Left renal cortex interstitium (tissue), 4 donors: ENCODE measurements around the gene AQP2. TPM values are rescaled to one million over a fixed set of nuclear protein-coding genes. Genes with fewer than 3 reads are reported as not detected.

Source experiments
- DNase-seq, 4 donors: peaks; one replicate each; pipeline ENCODE4 v3.0.0-alpha.2; 2013; ENCODE audit warnings: low read depth in 4 of 4, low spot score in 2 of 4, missing footprints in 1 of 4
- polyA plus RNA-seq, 4 donors: library from polyadenylated mRNA; unstranded; fragments of 120-200 nt; gene quantifications; one replicate each; pipeline ENCODE4 v1.2.1, GENCODE V29; 2013; ENCODE audit not compliant: insufficient read length in 4 of 4

The AQP2 gene
- polyA plus RNA-seq, 4 donors = 112 to 216 (median 113) TPM

GRCh38 chr12:49967777-49968250 is 17.3 kb downstream of the AQP2 start:
- DNase-seq = no peak

GRCh38 chr12:49968471-49968870 is 17.9 kb downstream of the AQP2 start:
- DNase-seq = no peak

- DNase-seq = no peak
Observed at GRCh38 chr12:49969027-49969426, 18.5 kb downstream of the AQP2 start.

- DNase-seq = no peak
Observed at GRCh38 chr12:49969651-49970429, 19.3 kb downstream of the AQP2 start.

- DNase-seq = no peak
Observed at GRCh38 chr12:49970658-49971057, 20.1 kb downstream of the AQP2 start.

DNA sequence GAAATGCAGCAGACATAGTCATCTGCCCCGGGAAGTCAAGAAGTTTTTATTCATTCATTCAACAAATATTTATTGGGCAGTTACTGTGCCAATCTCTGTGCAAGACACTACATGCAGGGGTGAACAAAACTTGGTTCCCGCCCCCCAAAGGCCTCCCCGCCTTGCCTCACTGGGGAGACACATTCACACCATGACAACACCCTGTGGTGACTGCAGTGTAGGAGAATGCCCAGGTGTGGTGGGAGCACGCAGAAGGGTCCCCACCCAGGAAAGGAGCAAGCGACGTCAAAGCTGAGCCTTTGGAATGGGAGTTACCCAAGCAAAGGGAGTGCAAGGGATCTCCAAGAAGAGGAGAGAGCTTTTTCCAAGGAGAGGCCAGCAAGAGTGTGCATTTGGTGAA is 20.6 kb downstream of the AQP2 start:
- no peak for DNase-seq

DNA sequence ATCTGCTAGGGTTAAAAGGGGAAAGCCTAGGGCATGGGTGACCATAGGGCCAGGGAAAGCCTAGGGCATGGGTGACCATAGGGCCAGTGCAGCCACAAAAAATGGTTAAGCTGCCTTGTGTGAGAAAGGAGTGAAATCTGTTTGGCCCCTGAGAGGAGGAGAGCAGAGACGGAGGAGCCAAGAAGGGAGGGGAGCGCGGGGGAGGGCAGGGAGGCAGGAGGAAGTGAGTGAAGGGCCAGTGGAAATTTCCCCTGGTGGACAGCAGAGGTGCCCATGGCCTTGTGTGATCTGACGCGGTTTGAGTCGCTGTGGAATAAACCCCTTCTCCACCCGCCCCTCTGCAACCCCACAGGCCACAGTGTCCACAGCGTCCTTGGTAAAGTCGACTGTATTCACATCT is 21.6 kb downstream of the AQP2 start:
- DNase-seq = no peak

GRCh38 chr12:49972641-49973360 is 22.3 kb downstream of the AQP2 start, which contains the start of gene AQP6:
AQP6 (plus strand) TSS chr12:49972947; CDS start chr12:49973174, 227 bp downstream.
- no peak for DNase-seq

DNA sequence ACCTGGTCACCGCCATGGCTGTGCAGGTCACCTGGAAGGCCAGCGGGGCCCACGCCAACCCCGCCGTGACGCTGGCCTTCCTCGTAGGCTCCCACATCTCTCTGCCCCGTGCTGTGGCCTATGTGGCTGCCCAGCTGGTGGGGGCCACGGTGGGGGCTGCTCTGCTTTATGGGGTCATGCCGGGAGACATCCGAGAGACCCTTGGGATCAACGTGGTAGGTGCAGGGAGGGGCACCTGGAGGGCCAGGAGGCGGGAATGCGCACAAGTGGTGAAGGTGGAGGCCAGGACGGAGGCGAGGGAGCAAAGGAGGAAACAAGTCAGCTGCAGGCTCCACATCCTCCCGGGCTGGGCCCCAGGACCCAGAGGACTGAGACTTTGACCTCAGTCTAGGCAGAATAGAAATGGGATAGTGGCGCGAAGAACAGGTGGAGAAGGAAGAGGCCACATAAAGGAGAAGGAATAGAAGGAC is 22.9 kb downstream of the AQP2 start:
- no peak for DNase-seq

DNA sequence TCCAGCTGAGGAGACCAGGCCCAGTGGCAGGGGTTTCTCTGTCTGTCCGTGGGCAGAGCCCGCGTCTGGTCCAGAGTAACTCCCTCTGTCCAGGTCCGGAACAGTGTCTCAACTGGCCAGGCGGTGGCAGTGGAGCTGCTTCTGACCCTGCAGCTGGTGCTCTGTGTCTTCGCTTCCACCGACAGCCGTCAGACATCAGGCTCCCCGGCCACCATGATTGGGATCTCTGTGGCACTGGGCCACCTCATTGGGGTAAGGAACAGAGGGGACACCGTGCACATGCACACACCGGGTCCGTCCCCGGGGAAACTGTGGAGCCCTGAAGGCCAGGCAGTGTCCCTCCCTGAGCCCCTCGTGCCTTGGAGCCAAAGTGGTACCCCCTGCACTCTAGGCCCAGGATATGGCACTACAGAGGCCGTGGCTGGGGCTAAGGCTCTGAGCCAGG is 23.7 kb downstream of the AQP2 start:
- no peak for DNase-seq

GRCh38 chr12:49974677-49975317 is 24.3 kb downstream of the AQP2 start:
- DNase-seq = no peak

DNA sequence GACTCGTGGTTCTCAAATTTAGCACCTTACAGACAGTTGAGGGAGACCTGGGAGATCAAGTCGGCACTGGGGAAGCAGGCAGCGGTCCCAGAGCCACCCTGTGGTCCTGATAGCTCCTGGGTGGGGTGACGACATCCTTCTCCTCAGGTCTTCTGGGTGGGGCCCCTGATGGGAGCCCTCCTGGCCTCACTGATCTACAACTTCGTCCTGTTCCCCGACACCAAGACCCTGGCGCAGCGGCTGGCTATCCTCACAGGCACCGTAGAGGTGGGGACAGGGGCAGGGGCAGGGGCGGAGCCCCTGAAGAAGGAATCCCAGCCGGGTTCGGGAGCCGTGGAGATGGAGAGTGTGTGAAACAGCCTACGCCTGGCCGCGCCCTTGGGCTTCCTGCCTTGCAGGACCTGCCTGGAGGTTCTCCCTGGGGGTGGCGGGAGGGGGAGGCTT is 24.8 kb downstream of the AQP2 start:
- no peak for DNase-seq

DNA sequence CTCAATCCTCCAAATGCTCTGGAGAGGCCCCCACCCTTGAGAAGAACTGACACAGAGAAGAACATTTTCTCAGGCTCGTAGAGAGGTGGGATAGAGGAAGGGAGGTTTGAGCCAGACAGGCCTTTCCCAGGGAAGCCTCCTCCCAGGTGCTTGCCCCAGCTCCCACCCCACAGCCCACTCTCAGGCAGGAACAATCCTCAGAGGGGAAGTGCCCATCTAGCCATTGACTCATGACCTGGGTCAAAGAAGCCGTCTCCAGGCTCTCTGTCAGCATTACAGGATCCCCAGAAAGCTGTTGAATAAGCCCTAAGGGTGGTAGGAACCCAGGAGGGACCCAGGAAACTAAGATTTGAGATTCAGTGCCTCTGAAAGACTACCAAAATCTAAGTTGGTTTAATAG is 26.0 kb downstream of the AQP2 start:
- no peak for DNase-seq

DNA sequence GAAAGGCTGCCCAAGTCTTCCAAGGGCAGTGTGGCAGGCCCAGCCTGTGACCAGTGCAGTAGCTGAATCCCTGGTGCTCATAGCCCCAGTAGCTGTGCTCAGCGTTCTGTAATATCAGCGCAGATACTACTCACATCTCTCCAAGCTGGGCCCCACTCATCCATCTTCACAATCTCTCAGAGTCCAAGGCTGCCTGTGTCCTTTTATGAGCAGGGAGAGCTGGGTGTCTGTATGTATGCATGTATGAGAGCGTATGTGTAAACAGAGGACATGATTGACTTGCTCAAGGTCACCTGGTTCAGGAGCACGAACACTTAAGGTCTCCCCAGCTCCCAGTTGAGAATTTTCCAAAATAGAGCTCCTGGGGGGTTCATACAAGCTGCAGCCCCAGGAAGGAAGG is 27.6 kb downstream of the AQP2 start:
- DNase-seq = no peak

- no peak for DNase-seq
Observed at GRCh38 chr12:49979016-49979586, 28.6 kb downstream of the AQP2 start.

DNA sequence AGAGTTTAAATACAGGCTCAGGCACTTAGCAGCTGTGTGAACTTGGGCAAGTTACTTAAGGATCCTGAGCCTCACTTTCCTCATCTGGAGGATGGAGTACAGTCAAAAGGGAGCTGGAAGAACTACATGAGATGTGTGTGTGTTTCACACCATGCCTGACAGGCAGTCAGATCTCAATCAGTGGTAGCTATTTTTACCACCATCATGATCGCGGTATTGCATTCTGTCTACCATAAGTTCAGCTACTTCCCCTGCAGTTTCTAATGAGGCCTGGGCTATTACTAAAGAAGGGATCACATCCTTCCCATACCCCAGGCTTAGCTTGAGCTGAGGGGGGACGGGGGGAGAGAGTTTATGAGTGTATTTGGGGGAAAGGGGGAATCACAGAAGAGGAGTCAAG is 29.3 kb downstream of the AQP2 start:
- no peak for DNase-seq

DNA sequence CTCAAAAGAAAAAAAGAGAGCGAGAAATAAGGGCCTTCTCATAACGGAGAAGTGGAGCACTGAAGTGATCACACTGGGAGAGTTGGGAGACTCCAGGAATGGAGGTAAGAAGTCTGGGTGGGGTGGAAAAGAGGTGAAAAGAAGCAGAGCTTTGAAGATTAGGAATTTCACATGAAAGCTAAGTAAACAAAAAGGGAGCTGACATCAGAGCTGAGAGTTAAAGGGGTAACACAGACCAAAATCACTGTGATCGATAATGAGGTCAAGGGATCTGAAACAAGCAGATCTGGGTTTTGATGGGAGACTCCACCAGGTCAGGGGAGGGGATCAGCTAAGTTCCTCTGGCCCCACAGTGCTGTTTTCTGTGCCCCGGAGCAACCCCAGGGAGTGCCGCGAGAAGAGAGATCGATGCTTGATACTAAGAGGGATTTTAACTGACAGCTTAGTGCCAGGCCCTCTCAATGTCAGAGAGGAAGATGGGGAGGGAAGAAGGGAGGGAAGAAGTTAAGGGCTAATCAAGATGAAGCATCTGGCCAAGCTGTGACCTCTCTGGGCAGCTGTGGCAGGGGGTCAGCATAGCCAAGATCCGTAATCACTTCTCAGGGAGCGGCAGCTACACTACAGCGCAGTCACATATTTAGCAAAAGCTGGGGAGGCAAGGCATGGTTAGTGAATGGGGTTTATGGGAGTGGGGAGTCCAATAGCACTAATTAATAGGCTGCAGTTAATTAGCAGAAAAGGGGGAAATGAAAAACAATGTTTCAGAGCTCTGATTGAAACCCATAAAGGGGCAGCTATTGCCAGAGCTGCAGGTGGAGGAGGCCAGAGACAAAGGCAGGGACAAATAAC is 30.2 kb downstream of the AQP2 start:
- no peak for DNase-seq

- DNase-seq = no peak
Observed at GRCh38 chr12:49982246-49983087, 31.9 kb downstream of the AQP2 start.

DNA sequence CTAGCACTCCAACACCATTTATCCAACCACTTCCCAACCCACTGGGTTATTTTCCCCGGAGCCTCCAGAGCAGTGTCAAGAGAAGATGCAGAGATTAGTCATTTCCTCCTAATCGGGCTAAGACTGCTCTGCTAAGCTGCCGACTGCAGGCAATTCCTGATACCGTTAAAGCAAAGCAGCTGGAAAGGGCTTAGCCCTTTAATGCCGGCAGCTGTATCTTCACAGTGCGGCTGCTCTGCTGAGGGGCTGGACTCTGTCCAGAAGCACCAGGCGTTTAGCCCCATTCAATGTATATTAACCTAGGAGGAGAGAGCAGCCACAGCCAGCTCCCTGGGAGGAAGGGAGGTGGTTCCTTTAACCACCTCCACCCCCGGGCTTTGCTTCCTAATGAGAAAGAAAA is 33.4 kb downstream of the AQP2 start:
- peak in 1 of 4 donors; percentile 57 for DNase-seq
